ENCODE results near the gene IPCEF1. TPM values are rescaled to one million over a fixed set of nuclear protein-coding genes. Genes with fewer than 3 reads are reported as not detected.

Gene IPCEF1
- total and polyA plus RNA-seq, 4 donors, result 0.85 to 18.1 (median 3.6) TPM

DNA sequence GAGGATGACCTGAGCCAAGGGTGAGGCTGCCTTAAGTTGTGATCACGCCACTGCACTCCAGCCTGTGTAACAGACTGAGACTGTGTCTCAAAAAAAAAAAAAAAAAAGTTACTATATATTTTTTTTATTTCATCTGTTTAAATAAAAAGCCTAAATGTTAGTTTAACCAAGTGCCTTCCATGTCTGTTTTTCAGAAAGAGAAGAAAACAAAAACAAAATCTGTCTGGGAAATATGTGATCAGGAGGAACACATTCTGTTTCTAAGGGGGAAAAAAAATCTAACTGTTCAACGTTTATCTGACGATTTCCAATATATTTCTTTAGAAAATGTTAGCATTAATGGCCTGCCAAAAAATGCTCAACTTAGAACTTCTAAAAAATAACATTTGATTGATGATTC lies 147.0 kb downstream of the IPCEF1 start:
- TF ChIP-seq, protein P1, sequence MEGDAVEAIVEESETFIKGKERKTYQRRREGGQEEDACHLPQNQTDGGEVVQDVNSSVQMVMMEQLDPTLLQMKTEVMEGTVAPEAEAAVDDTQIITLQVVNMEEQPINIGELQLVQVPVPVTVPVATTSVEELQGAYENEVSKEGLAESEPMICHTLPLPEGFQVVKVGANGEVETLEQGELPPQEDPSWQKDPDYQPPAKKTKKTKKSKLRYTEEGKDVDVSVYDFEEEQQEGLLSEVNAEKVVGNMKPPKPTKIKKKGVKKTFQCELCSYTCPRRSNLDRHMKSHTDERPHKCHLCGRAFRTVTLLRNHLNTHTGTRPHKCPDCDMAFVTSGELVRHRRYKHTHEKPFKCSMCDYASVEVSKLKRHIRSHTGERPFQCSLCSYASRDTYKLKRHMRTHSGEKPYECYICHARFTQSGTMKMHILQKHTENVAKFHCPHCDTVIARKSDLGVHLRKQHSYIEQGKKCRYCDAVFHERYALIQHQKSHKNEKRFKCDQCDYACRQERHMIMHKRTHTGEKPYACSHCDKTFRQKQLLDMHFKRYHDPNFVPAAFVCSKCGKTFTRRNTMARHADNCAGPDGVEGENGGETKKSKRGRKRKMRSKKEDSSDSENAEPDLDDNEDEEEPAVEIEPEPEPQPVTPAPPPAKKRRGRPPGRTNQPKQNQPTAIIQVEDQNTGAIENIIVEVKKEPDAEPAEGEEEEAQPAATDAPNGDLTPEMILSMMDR (IDR thresholded peaks at IDR 0.05; ENCODE audit: control extremely low read depth, extremely low read depth), result no peak
- no peak overlapping the region for H3K4me3 ChIP-seq
- no peak overlapping the region for H3K9ac ChIP-seq (ENCODE audit: insufficient read depth in 1 of 2, low read length in 2 of 2)
- DNase-seq (no peak), ATAC-seq (ENCODE audit: insufficient read depth, low FRiP score) (no peak)
- H3K4me1 ChIP-seq (ENCODE audit: control insufficient read depth in 5 of 5, insufficient read depth in 5 of 5, low read length in 5 of 5), result no peaks in the 10 kb centered on the region
- peaks cover 0 to 1% (median 0%) of the 10 kb centered on the region in 4 donors for H3K36me3 ChIP-seq (ENCODE audit: control insufficient read depth in 4 of 4, insufficient read depth in 4 of 4, low read length in 4 of 4)
- H3K9me3 ChIP-seq (ENCODE audit: control insufficient read depth in 4 of 4, insufficient read depth in 3 of 4, low read length in 3 of 4), result no peaks in the 10 kb centered on the region
- 64 to 79% methylated on average over 3 of the region's 3 CpGs for WGBS, 2 donors
- no peaks in the 10 kb centered on the region for H3K27me3 ChIP-seq (ENCODE audit: control insufficient read depth in 3 of 3, insufficient read depth in 3 of 3, low read length in 2 of 3)
- no peak overlapping the region for H3K27ac ChIP-seq (ENCODE audit: low read depth in 1 of 2, low read length in 1 of 2)

DNA sequence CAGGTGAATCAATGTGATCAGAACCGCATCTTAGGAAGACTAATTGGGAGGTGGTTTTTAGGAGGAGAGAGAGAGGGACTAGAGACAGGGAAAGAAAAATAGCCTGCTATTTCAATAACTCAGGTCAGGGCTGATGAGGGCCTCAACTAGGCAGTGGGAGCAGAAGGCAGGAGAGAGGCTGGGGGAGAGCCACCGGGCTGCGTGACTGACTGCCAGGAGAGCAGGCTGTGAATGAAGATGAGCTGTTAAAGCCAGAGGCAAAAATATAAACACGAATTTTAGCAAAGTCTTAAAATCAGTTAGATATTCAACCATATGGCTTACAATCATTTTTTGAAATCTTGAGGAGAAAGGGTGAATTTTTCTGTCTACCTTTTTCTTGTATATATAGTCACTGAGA lies 149.6 kb downstream of the IPCEF1 start:
- Histone ChIP-seq H3K4me3 (no peak overlapping the region), H3K27me3 (ENCODE audit: control insufficient read depth in 3 of 3, insufficient read depth in 3 of 3, low read length in 2 of 3) (no peaks in the 10 kb centered on the region), H3K36me3 (ENCODE audit: control insufficient read depth in 4 of 4, insufficient read depth in 4 of 4, low read length in 4 of 4) (no peaks in the 10 kb centered on the region), H3K27ac (ENCODE audit: low read depth in 1 of 2, low read length in 1 of 2) (no peak overlapping the region), H3K9me3 (ENCODE audit: control insufficient read depth in 4 of 4, insufficient read depth in 3 of 4, low read length in 3 of 4) (no peaks in the 10 kb centered on the region), H3K4me1 (ENCODE audit: control insufficient read depth in 5 of 5, insufficient read depth in 5 of 5, low read length in 5 of 5) (no peaks in the 10 kb centered on the region), H3K9ac (ENCODE audit: insufficient read depth in 1 of 2, low read length in 2 of 2) (no peak overlapping the region)
- ATAC-seq (ENCODE audit: insufficient read depth, low FRiP score) (no peak), DNase-seq (no peak)
- 67 to 70% methylated on average over 4 of the region's 4 CpGs for WGBS, 2 donors
- TF ChIP-seq, protein P1 (IDR thresholded peaks at IDR 0.05; ENCODE audit: control extremely low read depth, extremely low read depth), result no peak

DNA sequence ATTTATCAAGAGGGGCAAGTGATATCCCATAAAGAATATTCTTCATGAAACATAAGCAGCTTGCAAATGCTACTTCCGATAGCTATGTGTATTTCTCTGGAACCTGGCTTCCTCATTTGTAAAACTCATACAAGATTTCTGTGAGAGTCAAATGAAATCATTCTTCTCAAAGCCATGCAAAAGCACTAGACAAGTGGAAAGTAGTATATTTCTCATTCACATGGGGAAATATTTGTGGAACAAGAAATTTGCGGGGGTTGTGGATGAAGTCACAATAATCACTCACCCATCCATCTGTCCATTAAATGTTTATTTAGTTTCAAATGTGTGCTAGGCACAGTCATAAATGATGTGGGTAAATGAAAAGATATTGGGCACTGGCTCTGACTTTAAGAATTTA lies 150.5 kb downstream of the IPCEF1 start:
- WGBS, 2 donors, result 94 to 96% methylated on average over 2 of the region's 2 CpGs
- DNase-seq (no peak), ATAC-seq (ENCODE audit: insufficient read depth, low FRiP score) (no peak)
- H3K36me3 ChIP-seq (ENCODE audit: control insufficient read depth in 4 of 4, insufficient read depth in 4 of 4, low read length in 4 of 4), result no peaks in the 10 kb centered on the region
- no peaks in the 10 kb centered on the region for H3K9me3 ChIP-seq (ENCODE audit: control insufficient read depth in 4 of 4, insufficient read depth in 3 of 4, low read length in 3 of 4)
- no peaks in the 10 kb centered on the region for H3K4me1 ChIP-seq (ENCODE audit: control insufficient read depth in 5 of 5, insufficient read depth in 5 of 5, low read length in 5 of 5)
- no peak overlapping the region for H3K27ac ChIP-seq (ENCODE audit: low read depth in 1 of 2, low read length in 1 of 2)
- no peaks in the 10 kb centered on the region for H3K27me3 ChIP-seq (ENCODE audit: control insufficient read depth in 3 of 3, insufficient read depth in 3 of 3, low read length in 2 of 3)
- TF ChIP-seq, protein P1 (IDR thresholded peaks at IDR 0.05; ENCODE audit: control extremely low read depth, extremely low read depth), result no peak
- no peak overlapping the region for H3K9ac ChIP-seq (ENCODE audit: insufficient read depth in 1 of 2, low read length in 2 of 2)
- H3K4me3 ChIP-seq, result no peak overlapping the region

DNA sequence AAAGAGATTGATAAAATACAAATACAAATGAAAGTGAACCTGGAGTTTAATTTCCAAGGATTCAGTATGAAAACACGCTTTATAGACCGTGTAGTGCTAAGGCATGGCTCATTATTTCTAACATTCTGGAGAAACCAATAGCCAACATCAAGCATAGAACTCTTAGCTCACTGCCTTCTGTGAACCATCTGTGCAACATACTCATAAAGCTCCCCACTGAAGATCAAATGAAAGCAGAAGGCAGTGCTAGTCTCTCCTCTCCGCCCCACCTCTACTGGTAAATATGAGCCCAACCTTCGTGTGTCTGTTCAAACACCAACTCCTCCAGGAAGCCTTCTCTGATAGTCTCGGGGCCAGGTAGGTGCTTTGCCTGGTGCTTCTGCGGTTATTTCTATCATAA lies 153.6 kb downstream of the IPCEF1 start:
- Histone ChIP-seq H3K4me3 (no peak overlapping the region), H3K4me1 (ENCODE audit: control insufficient read depth in 5 of 5, insufficient read depth in 5 of 5, low read length in 5 of 5) (peaks cover 0 to 4% (median 0%) of the 10 kb centered on the region in 5 donors), H3K9ac (ENCODE audit: insufficient read depth in 1 of 2, low read length in 2 of 2) (no peak overlapping the region), H3K9me3 (ENCODE audit: control insufficient read depth in 4 of 4, insufficient read depth in 3 of 4, low read length in 3 of 4) (no peaks in the 10 kb centered on the region), H3K36me3 (ENCODE audit: control insufficient read depth in 4 of 4, insufficient read depth in 4 of 4, low read length in 4 of 4) (no peaks in the 10 kb centered on the region), H3K27ac (ENCODE audit: low read depth in 1 of 2, low read length in 1 of 2) (no peak overlapping the region), H3K27me3 (ENCODE audit: control insufficient read depth in 3 of 3, insufficient read depth in 3 of 3, low read length in 2 of 3) (no peaks in the 10 kb centered on the region)
- DNase-seq, result no peak
- 94 to 95% methylated on average over 6 of the region's 6 CpGs for WGBS, 2 donors
- ATAC-seq (ENCODE audit: insufficient read depth, low FRiP score), result no peak
- TF ChIP-seq, protein P1 (IDR thresholded peaks at IDR 0.05; ENCODE audit: control extremely low read depth, extremely low read depth), result no peak
